Measurements from ENCODE around the gene ZNF799. TPM values are rescaled to one million over a fixed set of nuclear protein-coding genes. Genes with fewer than 3 reads are reported as not detected.
"Not testable (repeated sequence)": the region's sequence is repeated elsewhere in the genome, so short reads cannot be mapped to it uniquely, and the experiment has no call there.

The ZNF799 gene
- total RNA-seq, 4 donors from 2014 or later, result 5.4 to 9.4 (median 7.9) TPM

DNA sequence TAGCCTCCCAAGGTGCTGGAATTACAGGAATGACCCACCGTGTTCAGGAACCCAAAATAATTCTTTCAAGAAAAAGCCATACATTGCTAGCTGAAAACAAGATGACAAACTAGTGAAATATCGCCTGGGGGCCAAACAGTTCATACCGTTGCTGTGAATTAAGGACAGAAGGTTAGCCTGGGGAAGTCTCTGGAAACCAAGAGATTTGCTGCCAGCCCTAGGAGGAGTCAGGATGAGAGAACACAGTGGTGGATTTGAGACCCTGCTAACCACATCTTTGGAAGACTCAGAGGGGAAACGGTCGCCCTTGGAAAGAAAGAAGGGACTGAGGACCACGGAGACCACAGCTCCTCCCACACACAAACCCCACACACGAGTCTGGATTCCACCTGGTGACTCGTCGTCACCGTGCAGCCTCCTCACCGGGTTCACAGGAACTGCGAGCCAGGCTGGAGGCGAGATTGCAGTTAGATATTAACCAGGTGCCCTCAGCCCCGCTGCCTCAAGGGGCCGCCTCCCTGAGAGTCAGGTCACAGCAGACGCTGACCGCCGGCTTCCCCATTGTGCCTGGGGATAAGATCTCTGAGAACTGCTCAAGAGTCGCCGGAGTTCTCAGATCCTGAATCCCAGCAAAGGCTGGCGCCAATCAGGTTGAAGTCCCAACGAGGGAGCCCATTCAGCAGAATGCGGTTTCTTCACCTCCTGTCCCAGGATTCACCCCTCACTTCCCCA, 1.0 kb downstream of the ZNF799 start:
- H3K36me3 ChIP-seq; H3K9me3 ChIP-seq; H3K27me3 ChIP-seq; intact Hi-C loops (cut with DNase I; ENCODE audit: low total_unique reads): not testable (repeated sequence)
- Histone ChIP-seq H3K4me3 (peak overlapping the region; percentile 70 to 91 (median 76)), H3K4me1 (peaks cover 0 to 14% (median 6%) of the 10 kb centered on the region in 4 donors), H3K27ac (peak overlapping the region; percentile 88 to 97 (median 90))
- DNase-seq, result peak; percentile 59
- in situ Hi-C loops (cut with MboI; ENCODE audit: low pct_ligation_motif_present in 1 of 4, low pct_unique_long_range_greater_than_20kb in 1 of 4, low sequenced_read_pairs in 3 of 4), result loop anchor here in 1 of 4 donors (5.0 kb wide), 1 partner anchor 37 kb away; no protein-coding TSS in a partner anchor
- TF ChIP-seq POLR2AphosphoS5 (IDR thresholded peaks at IDR 0.05) (peak in 1 of 3 donors; percentile 18), POLR2A (IDR thresholded peaks at IDR 0.05) (peak; percentile 49)
- 2% methylated on average over 23 of the region's 23 CpGs; no CpG with 5 or more reads in 1 of the 2 donors for WGBS, 2 donors (ENCODE audit: low coverage in 1 of 2)

GRCh38 chr19:12391148-12391547, 9.9 kb downstream of the ZNF799 start:
- in situ Hi-C loops (cut with MboI; ENCODE audit: low pct_ligation_motif_present in 1 of 4, low pct_unique_long_range_greater_than_20kb in 1 of 4, low sequenced_read_pairs in 3 of 4); intact Hi-C loops (cut with DNase I; ENCODE audit: low total_unique reads); H3K27me3 ChIP-seq; H3K27ac ChIP-seq; DNase-seq; H3K4me3 ChIP-seq; H3K4me1 ChIP-seq: not testable (repeated sequence)
- peaks cover 0 to 30% (median 9%) of the 10 kb centered on the region in 4 donors for H3K36me3 ChIP-seq
- peaks cover 10 to 15% of the 10 kb centered on the region in 2 donors for H3K9me3 ChIP-seq
- WGBS, 2 donors (ENCODE audit: low coverage in 1 of 2), result 97% methylated on average over 5 to 6 of the region's 6 CpGs

GRCh38 chr19:12386365-12386764, 14.7 kb downstream of the ZNF799 start:
- in situ Hi-C loops (cut with MboI; ENCODE audit: low pct_ligation_motif_present in 1 of 4, low pct_unique_long_range_greater_than_20kb in 1 of 4, low sequenced_read_pairs in 3 of 4); H3K27ac ChIP-seq; DNase-seq; H3K4me1 ChIP-seq; H3K27me3 ChIP-seq; H3K4me3 ChIP-seq; intact Hi-C loops (cut with DNase I; ENCODE audit: low total_unique reads): not testable (repeated sequence)
- peaks cover 17 to 22% of the 10 kb centered on the region in 2 donors for H3K9me3 ChIP-seq
- H3K36me3 ChIP-seq, result peaks cover 0 to 33% (median 11%) of the 10 kb centered on the region in 4 donors
- WGBS, 2 donors (ENCODE audit: low coverage in 1 of 2), result 100% methylated on average over 1 to 2 of the region's 2 CpGs

DNA sequence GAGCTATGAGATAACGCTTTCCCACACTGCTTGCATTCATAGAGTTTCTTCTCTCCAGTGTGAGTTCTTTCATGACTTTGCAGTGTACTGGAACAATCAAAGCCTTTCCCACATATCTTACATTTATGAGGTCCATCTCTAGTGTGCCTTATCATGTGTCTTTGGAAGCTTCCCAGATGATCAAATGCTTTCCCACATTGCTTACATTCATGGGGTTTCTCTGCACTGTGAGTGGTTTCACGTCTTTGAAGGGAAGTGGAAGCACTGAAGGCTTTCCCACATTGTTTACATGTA, 20.7 kb downstream of the ZNF799 start:
- H3K9me3 ChIP-seq, result peaks cover 46 to 49% of the 10 kb centered on the region in 2 donors
- no peaks in the 10 kb centered on the region for H3K4me1 ChIP-seq
- no peak overlapping the region for H3K27ac ChIP-seq
- no peaks in the 10 kb centered on the region for H3K27me3 ChIP-seq
- peaks cover 0 to 34% (median 15%) of the 10 kb centered on the region in 4 donors for H3K36me3 ChIP-seq
- no peak for TF ChIP-seq POLR2A (IDR thresholded peaks at IDR 0.05)
- TF ChIP-seq POLR2AphosphoS5 (IDR thresholded peaks at IDR 0.05), result no peak
- no peak for TF ChIP-seq CTCF (IDR thresholded peaks at IDR 0.05)
- TF ChIP-seq EP300 (IDR thresholded peaks at IDR 0.05; ENCODE audit: low read depth), result no peak
- DNase-seq, result no peak
- in situ Hi-C loops (cut with MboI; ENCODE audit: low pct_ligation_motif_present in 1 of 4, low pct_unique_long_range_greater_than_20kb in 1 of 4, low sequenced_read_pairs in 3 of 4), result no loop called here
- intact Hi-C loops (cut with DNase I; ENCODE audit: low total_unique reads), result no loop called here
- WGBS, 2 donors (ENCODE audit: low coverage in 1 of 2), result 69 to 93% methylated on average over 2 of the region's 2 CpGs
- no peak overlapping the region for H3K4me3 ChIP-seq

- Histone ChIP-seq H3K9me3 (peaks cover 46 to 49% of the 10 kb centered on the region in 2 donors), H3K27me3 (no peaks in the 10 kb centered on the region), H3K27ac (no peak overlapping the region), H3K4me3 (no peak overlapping the region), H3K36me3 (peaks cover 0 to 34% (median 15%) of the 10 kb centered on the region in 4 donors), H3K4me1 (no peaks in the 10 kb centered on the region)
- no peak for DNase-seq
- intact Hi-C loops (cut with DNase I; ENCODE audit: low total_unique reads), result no loop called here
- TF ChIP-seq POLR2A (IDR thresholded peaks at IDR 0.05) (no peak), EP300 (IDR thresholded peaks at IDR 0.05; ENCODE audit: low read depth) (no peak), CTCF (IDR thresholded peaks at IDR 0.05) (no peak), POLR2AphosphoS5 (IDR thresholded peaks at IDR 0.05) (no peak)
- WGBS, 2 donors (ENCODE audit: low coverage in 1 of 2), result 89 to 92% methylated on average over 5 of the region's 5 CpGs
- in situ Hi-C loops (cut with MboI; ENCODE audit: low pct_ligation_motif_present in 1 of 4, low pct_unique_long_range_greater_than_20kb in 1 of 4, low sequenced_read_pairs in 3 of 4), result no loop called here
Observed at GRCh38 chr19:12379732-12380443, 21.2 kb downstream of the ZNF799 start.
